HG03060 (cell line): ENCODE data around the gene TCL1A.
A peak's percentile ranks its signal among the peaks of the same experiment; 100 is the strongest.
"Not testable (repeated sequence)": the region's sequence is repeated elsewhere in the genome, so short reads cannot be mapped to it uniquely, and the experiment has no call there.

Source experiments
- ATAC-seq: cut with Tn5 transposase; IDR thresholded peaks from one replicate; pipeline ENCODE4 v1.9.1; 2021; ENCODE audit warnings: low read depth, moderate number of reproducible peaks; ENCODE audit not compliant: unreplicated experiment

TCL1A gene

GRCh38 chr14:95679148-95679815 lies 34.6 kb downstream of the TCL1A start:
- ATAC-seq, result no peak

DNA sequence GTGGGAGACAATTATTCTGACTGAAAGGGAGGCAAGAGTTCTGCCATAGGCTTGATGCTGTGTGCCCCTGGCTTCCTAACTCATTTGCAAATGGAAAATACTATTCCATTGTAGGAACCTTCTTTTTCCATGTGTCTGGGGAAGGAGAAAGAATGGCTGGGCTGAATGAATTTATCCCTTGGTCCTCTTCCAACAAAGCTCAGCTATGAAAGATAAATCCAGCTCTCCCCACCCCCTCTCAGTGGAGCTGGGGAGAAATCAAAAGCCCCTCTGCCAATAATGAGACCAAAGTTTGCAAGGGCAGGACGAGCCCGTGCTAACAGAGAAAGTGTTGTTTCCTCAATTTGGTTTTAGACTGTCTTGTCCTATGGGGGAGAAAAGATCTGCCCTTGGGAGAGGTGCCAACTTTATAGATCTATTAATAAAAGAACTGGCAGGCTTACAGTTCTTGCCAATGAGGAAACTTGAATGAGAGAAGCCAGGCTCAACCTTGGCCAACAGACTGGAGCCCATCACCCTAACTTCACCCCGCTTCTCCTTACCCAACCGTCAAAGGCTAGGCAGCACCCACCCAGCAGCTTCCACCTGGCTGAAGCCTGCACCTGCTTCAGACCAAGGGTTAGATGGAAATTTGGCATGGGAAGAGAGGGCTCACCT lies 36.6 kb downstream of the TCL1A start:
- ATAC-seq, result no peak

DNA sequence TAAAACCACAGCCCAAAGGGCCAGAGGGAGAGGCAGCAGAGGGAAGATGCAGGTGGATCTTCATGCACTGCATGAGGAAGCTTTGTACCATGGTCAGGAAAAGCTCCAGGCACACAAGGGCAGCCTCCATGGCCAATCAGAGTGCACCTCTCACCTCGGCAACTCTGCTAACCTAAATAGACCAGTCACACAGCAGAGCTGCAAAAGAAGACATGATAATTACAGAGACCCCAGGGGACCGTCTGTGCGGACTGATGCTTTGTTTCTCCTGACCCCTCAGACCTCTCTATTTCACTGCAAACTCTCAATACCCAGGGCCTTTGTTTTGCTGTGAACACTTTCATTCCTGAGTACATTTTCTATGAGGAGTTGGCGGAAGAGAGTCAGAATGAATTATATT lies 38.4 kb downstream of the TCL1A start:
- no peak for ATAC-seq

DNA sequence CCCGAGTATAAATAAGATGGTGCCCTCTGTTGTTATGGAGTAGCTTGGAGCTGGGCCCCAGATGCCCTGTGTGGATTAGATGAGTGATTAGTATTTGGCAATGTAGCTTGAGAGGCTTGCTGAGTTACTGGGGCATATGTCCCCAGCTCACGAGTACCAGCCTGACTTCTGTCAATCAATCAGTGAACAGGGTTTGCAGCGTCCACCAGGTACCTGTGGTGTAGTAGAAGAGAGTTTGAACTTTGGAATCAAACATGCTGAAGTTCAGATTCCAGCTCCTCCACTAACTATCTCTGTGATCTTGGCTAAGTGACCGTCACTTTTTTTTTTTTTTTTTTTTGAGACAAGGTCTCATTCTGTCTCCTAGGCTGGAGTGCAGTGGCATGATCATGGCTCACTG lies 39.3 kb downstream of the TCL1A start:
- no peak for ATAC-seq

- peak; percentile 34 for ATAC-seq
Observed at GRCh38 chr14:95668235-95668772, 45.6 kb downstream of the TCL1A start.

- ATAC-seq, result no peak
Observed at GRCh38 chr14:95667249-95667693, 46.7 kb downstream of the TCL1A start.

DNA sequence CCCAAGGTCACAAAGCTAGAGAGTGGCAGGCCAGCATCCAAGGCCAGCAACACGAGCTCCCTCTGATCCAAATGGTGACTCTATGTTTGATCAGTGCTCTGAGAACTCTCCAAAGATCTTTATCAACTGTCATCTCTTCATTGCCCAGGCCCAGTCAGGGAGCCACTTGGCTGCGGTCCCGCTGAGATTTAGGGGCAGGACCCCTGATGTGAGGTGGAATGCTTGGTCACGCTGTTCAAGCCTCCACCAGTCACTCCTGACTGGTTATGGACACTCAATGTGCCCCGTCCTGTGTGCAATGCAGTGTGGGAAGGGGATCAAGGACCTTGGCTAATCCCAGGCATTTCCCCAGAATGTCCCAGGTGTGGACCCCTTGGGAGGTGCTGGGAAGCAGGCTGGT lies 47.5 kb downstream of the TCL1A start:
- no peak for ATAC-seq

DNA sequence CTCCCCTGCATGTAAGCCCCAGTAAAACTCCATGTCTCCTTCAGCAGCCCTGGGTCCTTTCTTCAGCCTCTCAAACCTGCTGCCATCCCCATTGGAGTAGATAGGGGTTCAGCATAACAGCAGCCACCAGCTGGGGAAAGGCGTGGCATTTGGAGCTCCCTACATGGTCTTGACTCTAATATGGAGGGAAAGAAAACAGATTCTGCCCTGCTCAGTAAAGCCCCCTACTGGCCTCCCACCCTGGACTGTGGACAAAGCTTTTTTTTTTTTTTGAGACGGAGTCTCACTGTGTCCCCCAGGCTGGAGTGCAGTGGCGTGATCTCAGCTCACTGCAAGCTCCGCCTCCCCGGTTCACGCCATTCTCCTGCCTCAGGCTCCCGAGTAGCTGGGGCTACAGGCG lies 48.4 kb downstream of the TCL1A start:
- ATAC-seq, result not testable (repeated sequence)

DNA sequence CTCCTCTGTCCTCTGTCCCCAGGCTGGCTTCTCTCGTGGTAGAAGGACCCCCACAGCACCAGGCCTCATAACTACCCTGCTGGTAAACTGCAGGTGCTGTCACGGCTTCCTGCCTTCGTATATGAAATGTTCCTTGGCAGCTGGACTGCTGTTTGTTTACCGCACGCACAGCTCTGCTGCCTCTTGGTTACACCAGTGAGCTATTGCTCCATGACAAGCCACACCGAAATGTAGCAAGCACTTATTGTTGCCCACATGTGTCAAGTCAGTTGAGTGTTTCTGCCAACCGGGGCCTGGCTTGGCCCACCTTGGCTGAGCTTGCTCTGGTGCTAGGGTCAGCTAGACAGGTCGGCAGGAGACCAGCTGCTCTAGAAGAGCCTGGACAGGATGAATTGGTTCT lies 49.4 kb downstream of the TCL1A start:
- ATAC-seq, result no peak

GRCh38 chr14:95664066-95664465 lies 49.9 kb downstream of the TCL1A start:
- no peak for ATAC-seq

- ATAC-seq, result no peak
Observed at GRCh38 chr14:95663226-95663797, 50.6 kb downstream of the TCL1A start.

GRCh38 chr14:95662376-95663186 lies 51.3 kb downstream of the TCL1A start:
- peak; percentile 26 for ATAC-seq

GRCh38 chr14:95660651-95661515 lies 53.0 kb downstream of the TCL1A start:
- ATAC-seq, result no peak

GRCh38 chr14:95659990-95660385 lies 53.9 kb downstream of the TCL1A start:
- ATAC-seq, result no peak
